SK-MEL-5 (cell line): ENCODE data around the gene PIAS2. TPM values are rescaled to one million over a fixed set of nuclear protein-coding genes. Genes with fewer than 3 reads are reported as not detected.
"Not testable (repeated sequence)": the region's sequence is repeated elsewhere in the genome, so short reads cannot be mapped to it uniquely, and the experiment has no call there.

Experiments used
- DNase-seq: peaks from one replicate; pipeline ENCODE4 v3.0.0-alpha.2; 2016; ENCODE audit warnings: low read depth, low spot score
- in situ Hi-C: cut with HindIII; loops from 2 replicates; pipeline ENCODE4 v1.10.0; 2016; ENCODE audit warnings: low sequenced_read_pairs, high pct_unique_total_duplicates, low pct_unique_long_range_greater_than_20kb
- total RNA-seq: library from RNA; depleted of rRNA; stranded (reverse); fragments of >200 nt; shearing (Covaris generic); gene quantifications from 2 replicates; pipeline ENCODE4 v1.2.3, GENCODE V29; 2014

The PIAS2 gene
- total RNA-seq, 1 experiment from 2014 or later, result 29.0 TPM

DNA sequence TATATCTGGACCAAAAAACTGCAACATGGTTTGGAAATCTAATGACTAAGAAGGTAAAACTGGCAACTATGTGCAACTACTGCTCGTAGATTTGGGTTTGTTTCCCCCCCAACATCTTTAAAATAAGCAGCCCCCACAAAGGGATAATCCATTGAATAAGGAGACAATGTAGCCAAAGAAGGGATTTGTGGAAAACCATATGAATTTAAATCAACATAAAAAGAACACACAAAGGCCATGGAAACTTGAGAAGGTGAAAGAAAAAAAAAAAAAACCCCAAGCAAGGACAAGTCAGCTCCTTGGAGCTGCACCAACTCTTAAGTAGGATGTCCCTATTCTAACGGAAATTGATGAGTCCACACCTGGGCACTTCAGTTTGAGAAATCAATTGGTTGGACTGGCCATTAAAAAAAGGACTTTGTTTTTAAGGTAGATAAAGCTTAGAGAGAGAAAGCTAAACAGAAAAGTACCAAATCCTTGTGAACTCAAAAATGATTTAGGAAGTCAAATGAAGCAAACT lies 106.8 kb downstream of the PIAS2 start:
- in situ Hi-C loops, result no loop called here
- DNase-seq, result no peak

DNA sequence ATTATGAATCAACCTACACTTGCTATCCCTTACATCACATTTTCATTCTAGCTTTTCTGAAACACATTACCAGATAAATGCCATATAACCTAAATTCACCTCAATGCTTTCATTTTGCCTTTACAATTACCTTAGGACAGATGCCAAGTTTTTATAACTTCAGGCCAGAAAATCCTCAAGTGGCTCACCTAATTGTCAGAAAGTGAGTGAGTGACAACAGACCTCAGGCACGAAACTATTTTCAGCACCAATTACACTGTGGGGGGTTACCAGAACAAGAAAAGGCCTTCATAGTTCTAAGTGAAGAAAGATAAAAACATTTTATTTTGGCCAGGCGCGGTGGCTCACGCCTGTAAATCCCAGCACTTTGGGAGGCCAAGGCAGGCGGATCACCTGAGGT lies 108.2 kb downstream of the PIAS2 start:
- in situ Hi-C loops, result no loop called here

DNA sequence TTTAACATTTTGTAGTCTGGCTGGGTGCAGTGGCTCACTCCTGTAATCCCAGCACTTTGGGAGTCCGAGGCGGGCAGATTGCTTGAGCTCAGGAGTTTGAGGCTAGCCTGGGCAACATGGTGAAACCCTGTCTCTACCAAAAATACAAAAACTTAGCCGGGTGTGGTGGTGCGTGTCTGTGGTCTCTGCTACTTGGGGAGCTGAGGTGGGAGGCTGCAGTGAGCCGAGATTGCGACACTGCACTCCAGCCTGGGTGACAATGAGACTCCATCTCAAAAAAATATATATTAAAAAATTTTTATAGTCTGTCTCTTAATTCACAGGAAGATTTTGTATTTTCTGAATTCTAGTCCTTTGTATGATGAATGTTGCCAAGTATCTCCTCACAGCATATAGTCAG lies 121.4 kb downstream of the PIAS2 start:
- in situ Hi-C loops, DNase-seq: not testable (repeated sequence)

More for the DNA sequence above, 108.2 kb downstream of the PIAS2 start:
- DNase-seq, result no peak

DNA sequence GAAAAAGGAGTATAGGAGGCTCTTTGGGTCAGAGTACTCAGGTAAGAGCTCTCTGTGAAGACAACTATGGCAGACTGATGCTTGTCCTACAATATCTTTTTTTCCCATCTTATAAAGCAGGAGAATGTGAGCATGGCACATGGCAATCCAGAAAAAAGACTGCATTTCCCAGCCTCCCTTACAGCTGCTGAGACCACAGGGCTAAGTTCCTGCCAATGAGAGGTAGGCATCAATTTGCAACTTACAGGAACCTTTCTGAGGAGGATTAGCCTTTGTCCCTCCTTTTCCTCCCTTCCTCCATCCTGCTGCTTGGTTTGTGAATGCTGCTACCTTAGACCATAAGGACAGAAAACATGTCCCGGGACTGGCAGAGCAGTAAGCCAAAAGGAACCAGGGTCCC lies 122.7 kb downstream of the PIAS2 start:
- in situ Hi-C loops, result no loop called here

DNA sequence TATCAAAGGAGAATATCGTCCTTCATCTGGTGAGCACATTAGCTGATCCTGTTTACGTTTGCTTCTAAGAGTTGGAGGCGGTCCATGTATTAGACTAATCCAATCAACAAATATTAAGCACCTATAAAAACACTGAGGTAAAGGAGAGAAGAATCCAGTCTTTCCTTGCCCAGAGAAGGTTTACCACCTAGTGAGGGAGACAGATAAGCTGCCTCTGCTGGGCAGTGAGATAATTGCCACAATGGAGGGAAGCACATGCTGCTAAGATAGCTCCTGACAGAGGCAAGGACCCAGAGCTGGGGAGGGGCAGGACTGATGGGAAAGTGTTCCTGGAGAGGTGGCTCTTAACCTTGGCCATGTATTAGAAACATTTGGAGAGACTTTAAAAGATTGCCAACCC lies 123.7 kb downstream of the PIAS2 start:
- in situ Hi-C loops, result no loop called here
- DNase-seq, result peak; percentile 7

More for the DNA sequence above, 122.7 kb downstream of the PIAS2 start:
- no peak for DNase-seq

DNA sequence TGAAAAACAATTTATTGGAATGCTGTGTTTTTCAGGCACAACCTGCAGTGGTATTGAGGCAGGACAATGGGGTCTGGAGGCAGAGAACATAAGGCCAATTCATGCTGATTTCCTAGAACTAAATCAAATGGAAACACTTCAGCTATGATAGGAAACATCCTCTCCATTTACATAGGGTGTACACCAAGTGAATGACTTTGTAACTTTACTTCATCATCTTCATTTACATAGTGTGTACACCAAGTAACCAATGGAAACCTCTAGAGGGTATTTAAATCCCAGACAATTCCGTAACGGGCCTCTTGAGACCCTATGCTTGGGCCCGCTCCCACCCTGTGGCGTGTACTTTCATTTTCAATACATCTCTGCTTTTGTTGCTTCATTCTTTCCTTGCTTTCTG lies 128.2 kb downstream of the PIAS2 start:
- in situ Hi-C loops, result no loop called here
- no peak for DNase-seq

DNA sequence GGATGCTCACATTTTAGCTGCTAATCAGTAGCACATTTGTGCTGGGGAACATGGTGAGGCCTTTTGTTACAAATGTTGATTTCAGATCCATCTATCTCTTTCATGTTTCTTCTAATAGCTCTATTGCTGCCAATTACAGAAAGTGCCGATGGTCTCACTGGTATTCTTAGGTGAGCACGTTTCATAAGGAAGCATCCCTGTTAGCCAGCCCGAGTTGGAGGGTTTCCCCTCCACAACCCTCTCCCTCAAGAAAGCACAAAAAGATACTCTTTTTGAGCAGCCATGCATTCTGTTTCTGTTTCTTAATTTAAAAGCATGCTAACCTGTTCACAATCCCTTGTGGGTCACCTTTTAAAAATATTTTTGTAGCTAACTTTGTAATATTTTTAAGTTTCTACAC lies 129.6 kb downstream of the PIAS2 start:
- in situ Hi-C loops, result no loop called here
- DNase-seq, result no peak

DNA sequence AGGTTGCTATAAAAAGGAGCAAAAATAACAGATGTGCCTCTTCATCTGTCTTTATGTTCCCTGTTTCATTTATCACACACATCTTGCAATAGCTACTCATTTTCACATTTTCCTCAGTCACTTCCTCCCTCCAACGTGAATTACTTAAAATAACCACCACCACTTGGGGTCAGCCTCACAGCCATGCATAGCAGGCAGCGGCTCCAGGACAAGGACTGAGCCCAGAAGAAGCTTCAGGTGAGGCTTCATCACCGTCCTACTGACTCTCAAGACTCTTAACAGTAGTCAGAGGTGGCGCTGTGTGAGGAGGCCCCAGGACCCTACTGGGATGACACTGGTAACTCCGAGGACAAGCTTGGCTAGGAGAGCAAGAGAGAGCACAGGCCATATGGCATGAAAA lies 144.9 kb downstream of the PIAS2 start:
- no peak for DNase-seq
- in situ Hi-C loops, result no loop called here

DNA sequence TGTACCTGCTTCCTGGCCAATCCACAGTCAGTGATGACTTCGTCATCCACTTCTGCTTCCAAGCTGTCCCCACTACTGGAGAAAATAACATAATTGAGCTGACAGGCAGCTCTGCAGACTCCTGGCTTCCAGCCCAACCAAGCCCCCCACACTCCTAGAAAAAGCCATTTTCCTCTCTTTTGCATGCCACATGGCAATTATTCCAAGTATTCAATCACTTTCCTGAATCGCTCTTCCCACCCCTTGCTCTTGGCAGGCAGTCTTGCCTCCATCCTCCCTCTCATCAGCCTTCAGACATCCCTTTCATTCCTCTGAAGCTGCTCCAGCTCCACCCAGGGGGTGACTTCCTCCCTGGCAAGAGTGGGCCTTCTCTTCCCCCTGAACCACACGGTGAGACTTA lies 146.2 kb downstream of the PIAS2 start:
- DNase-seq, result no peak

DNA sequence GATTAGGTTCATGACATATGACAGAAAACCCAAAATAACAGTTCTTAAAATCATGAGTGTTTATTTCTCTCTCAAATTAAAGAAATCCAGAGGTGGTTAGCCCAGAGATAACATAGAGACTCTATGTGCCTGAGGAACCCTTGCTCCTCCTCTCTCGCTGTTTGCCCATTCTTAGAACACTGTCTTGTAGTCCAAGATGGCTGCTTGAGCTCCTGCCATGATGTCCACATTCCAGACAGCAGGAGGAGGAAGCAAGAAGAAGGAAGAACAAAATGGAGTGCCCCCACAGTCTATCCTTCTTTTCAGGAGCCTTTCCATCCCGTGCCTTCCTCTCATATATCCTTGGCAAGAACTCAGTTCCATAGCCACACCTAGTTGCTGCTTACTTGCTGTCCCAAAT lies 146.6 kb downstream of the PIAS2 start:
- no peak for DNase-seq
- in situ Hi-C loops, result no loop called here

More for the DNA sequence above, 146.2 kb downstream of the PIAS2 start:
- in situ Hi-C loops, result no loop called here

DNA sequence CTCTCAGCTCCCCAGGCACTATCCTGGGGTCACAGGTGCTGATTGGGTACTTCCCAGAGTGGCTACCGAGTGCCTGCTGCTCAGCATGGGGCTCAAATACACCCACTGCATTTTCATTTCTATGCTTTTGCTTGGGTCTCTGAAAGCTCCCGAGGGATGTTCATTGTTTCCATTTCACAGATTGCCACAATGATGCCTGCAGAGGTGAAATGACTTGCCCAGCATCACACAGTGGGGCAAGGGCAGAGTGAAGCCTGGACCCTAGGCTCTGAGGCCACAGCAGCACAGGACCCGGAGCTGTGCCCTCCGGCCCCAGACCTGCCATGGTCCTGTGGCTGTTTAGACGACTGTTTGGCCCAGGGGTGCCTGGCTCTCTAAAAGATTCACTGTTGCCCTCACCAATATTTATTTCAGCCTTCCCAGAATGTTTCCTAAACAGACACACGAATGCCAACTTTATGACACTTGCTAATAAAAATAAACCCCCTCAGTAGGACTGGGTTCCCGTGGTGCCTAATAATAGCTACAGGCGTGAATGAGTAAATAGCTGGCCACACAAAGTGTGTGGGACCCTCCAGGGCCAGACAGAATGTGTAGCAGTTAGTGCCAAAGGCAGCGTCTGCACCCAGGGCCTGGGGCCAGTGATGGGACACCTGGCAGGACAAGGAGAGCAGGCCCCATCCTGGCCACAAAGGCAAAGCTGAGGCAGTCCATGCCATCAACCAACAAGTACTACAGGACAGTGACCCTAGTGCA lies 149.0 kb downstream of the PIAS2 start:
- in situ Hi-C loops, result no loop called here
- no peak for DNase-seq

DNA sequence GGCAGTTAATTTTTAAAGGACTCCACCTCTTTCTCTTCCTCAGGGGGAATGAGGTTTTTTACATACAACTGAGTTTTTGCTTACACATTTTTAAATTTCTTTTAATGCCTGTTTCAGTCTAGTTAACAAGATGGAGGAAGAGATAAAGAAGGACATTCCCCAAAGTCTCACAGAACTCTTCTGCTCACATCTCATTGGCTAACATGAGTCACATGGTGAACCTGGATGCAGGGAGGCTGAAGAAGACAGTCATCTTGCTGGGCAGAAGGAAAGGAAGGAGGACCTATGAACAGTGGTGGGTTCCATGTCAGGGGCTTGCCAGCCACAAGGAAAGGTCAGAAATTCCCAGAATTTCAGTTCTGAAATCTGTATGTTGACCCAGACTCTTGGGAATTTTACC lies 150.1 kb downstream of the PIAS2 start:
- DNase-seq, result no peak
- in situ Hi-C loops, result no loop called here

DNA sequence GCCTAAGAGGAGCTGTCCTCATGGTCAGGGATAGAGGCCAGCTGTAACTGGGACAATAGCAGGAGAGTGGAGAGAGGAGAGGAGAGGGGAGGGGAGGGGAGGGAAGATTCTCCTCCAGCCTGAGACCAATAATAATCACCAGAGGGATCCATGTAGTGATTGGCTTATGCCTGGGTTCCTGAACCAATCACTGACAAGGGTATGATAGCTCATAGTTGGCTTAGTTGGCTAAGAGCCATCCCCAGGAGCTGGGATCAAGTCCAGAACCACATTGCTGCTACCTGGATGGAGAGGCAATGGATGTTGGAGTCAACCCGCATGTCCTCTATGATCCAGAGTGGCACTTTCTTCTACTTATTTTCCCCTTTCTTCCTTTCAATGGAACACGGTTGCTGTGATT lies 152.7 kb downstream of the PIAS2 start:
- in situ Hi-C loops, result no loop called here
- no peak for DNase-seq

DNA sequence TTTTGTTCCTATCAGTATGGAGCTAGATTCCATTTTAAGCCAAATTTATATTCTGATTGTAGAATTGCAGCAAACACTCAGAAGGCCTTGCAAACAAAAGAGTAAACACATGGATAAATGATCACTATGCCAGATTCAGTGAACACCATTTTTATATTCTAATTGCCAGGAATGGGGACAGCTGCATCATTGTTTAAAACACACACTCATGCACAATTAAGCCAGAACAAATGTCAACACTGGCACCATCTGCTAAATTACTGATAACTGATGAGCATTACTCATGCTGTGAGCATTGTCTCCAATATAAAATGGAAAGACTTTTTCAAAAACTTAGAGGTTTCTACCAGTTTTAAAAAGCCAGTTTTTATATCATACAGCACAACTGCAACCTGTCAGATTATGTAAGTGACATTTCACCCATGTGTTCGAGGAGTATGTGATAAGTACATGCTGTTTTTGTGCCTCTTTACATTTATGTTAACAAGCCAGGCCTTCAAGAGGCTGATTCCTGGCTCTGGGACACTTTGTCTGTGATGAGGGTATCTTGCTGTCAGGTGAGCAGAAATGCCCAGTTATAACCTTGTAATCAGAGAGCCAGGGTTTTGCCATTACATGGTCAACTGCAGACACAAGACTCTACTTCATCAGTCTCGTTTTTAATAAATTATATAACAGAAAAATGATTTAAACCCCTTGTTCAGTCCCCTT lies 156.1 kb downstream of the PIAS2 start:
- DNase-seq, result no peak
- in situ Hi-C loops, result no loop called here

DNA sequence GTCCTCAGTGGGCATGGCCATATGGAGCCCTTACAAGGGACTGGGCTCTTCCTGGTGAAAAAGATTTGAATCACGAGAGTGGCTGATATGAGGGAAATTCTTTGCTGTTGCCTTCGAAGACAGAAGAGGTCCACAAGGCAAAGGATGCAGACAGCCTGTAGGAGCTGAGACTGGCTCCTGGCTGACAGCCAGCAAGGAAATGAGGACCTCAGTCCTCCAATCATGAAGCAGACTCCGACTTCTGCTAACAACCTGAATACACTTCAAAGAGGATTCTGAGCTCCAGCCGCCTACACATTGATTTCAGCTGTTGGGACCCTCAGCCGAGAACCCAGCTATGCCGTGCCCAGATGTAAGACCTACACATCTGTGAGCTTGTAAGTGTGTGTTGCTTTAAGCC lies 157.4 kb downstream of the PIAS2 start:
- in situ Hi-C loops, result no loop called here
- DNase-seq, result no peak

DNA sequence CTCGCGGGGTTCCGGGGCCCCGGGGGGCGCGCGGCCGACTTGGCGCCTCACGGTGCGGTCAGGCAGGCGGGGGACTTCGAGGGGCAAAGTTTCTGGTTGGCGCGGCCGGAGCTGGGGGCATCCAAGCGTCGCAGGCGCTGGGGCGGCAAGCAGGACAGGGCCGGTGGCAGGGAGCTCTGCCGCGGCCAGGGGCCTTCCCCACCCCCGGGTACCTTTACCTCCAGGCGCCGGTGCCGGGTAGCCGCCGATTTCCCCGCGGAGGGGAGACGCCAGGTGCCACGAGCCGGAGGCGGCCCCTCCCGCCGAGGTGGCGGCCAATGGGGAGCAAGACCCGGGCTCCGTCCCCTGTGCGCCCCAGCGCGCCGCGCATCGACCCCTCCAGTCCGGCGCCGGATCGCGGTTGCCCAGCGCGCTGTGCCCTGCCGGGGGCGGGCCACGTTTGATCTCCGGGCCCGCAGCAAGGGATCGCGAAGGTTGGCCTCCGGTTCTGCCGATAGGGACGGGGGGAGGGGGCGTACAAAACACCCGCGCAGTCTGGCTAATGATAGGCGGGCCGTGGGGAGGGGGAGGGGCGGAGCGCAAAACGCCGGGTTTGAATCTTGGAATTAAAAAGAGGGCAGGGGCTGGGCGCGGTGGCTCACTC lies 160.6 kb downstream of the PIAS2 start, which contains the start of gene ST8SIA5:
Gene ST8SIA5, minus strand, starts transcription at position 495 of the 643 bp plus-strand sequence. CDS start 545 bp downstream, outside the sequence.
- no peak for DNase-seq
- in situ Hi-C loops, result no loop called here

DNA sequence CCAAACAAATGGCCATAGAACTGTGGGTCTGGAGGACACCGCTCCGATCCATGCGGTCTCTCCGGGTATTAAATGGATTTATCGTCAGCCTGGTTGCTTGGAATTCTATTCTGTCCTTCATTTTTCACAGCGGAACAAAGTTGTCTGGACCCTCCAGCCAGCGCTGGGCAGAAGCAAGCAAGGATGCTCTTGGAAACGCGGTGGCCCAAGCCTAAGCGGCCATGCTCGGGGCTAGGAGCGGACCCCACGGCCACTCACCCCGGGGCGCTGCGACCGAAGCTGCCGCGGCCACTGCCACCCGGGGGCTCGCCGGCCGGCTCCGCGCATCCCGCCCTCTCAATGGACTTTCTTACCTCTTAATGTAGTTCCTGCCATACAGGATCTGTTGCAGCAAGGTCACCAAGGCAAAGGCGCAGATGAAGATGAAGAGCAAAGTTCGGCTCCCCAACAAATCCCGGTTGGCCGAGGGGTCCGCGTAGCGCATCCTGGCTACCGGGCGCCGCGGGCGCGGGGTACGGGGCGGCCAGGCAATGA lies 161.2 kb downstream of the PIAS2 start:
- in situ Hi-C loops, result no loop called here
- no peak for DNase-seq
